H1 (cell line): ENCODE data around the gene AURKAIP1. TPM values are rescaled to one million over a fixed set of nuclear protein-coding genes. Genes with fewer than 3 reads are reported as not detected.

Experiments
- CTCF ChIA-PET: fragments of 300-600 bp; sonication (Branson Sonifier 250); formaldehyde crosslinking; loops from one replicate; lab custom pipeline; 2021; ENCODE audit not compliant: partially characterized antibody; lab: Charles Lee
- POLR2A ChIA-PET: fragments of 300-600 bp; sonication (Branson Sonifier 250); formaldehyde crosslinking; loops from one replicate; lab custom pipeline; 2021; ENCODE audit warnings: inconsistent platforms; ENCODE audit not compliant: partially characterized antibody; lab: Charles Lee
- DNase-seq, 2 experiments: peaks; one replicate each; pipeline versions ENCODE4 v3.0.0 to v3.0.0-alpha.2; 2010 to 2022; ENCODE audit warnings: low spot score in 2 of 2, low read depth in 1 of 2, mixed read lengths in 1 of 2
- FAIRE-seq: peaks from 2 replicates; lab custom pipeline; 2011; peaks lifted over from hg19 to GRCh38; lab: Jason Lieb, UNC
- H2AFZ ChIP-seq: 2 replicates; pipeline ENCODE4 v1.8.1; 2012; ENCODE audit warnings: low read length, inconsistent platforms
- H2AK5ac ChIP-seq: 2 replicates; pipeline ENCODE4 v1.6.1; 2013; ENCODE audit warnings: low read depth, low read length
- H2BK120ac ChIP-seq: replicated peaks from 2 replicates; pipeline ENCODE3; 2013; ENCODE audit warnings: low read depth, low read length, inconsistent platforms
- H2BK12ac ChIP-seq: 2 replicates; pipeline ENCODE4 v1.6.1; 2013; ENCODE audit warnings: low read depth, low read length
- H2BK15ac ChIP-seq: 2 replicates; pipeline ENCODE4 v1.6.1; 2013; ENCODE audit warnings: low read length
- H2BK20ac ChIP-seq: 2 replicates; pipeline ENCODE4 v1.6.1; 2013; ENCODE audit warnings: low read length
- H2BK5ac ChIP-seq: 2 replicates; pipeline ENCODE4 v1.6.1; 2013; ENCODE audit warnings: low read depth, low read length
- H3K14ac ChIP-seq: 2 replicates; pipeline ENCODE4 v1.6.1; 2013; ENCODE audit warnings: inconsistent platforms; ENCODE audit not compliant: insufficient read length
- H3K18ac ChIP-seq: 2 replicates; pipeline ENCODE4 v1.6.1; 2013; ENCODE audit warnings: low read length; ENCODE audit errors: extremely low read depth
- H3K23ac ChIP-seq: 2 replicates; pipeline ENCODE4 v1.6.1; 2013; ENCODE audit warnings: inconsistent platforms; ENCODE audit not compliant: insufficient read length
- H3K23me2 ChIP-seq: 2 replicates; pipeline ENCODE4 v1.6.1; 2013; ENCODE audit warnings: low read depth, low read length
- H3K27ac ChIP-seq: 2 replicates; pipeline ENCODE4 v1.6.1; 2011; ENCODE audit warnings: low read depth, low read length, inconsistent platforms
- H3K27me3 ChIP-seq, 4 experiments: replicated peaks in 1 of 4; 1 replicate in 1 of 4; 2 replicates in 3 of 4; pipeline versions ENCODE4 v1.6.1 to v1.8.1; 2011 to 2013; ENCODE audit warnings: low read length in 3 of 4, mild to moderate bottlenecking in 3 of 4, inconsistent platforms in 2 of 4, mixed read lengths in 2 of 4, moderate library complexity in 1 of 4; ENCODE audit not compliant: control insufficient read depth in 3 of 4, insufficient read depth in 3 of 4; ENCODE audit errors: extremely low read depth in 1 of 4
- H3K36me3 ChIP-seq, 4 experiments: 2 replicates each; pipeline versions ENCODE4 v1.6.1 to v1.8.1; 2011 to 2013; ENCODE audit warnings: mild to moderate bottlenecking in 4 of 4, low read length in 3 of 4, moderate library complexity in 2 of 4, control low read depth in 1 of 4, inconsistent platforms in 1 of 4; ENCODE audit not compliant: insufficient read depth in 4 of 4, control insufficient read depth in 2 of 4
- H3K4ac ChIP-seq: replicated peaks from 2 replicates; pipeline ENCODE3; 2013; ENCODE audit warnings: low read length, low read depth, mixed read lengths, inconsistent platforms; ENCODE audit not compliant: insufficient read length
- H3K4me1 ChIP-seq, 4 experiments: replicated peaks in 1 of 4; 1 replicate in 1 of 4; 2 replicates in 3 of 4; pipeline versions ENCODE4 v1.6.1 to v1.8.1; 2011 to 2013; ENCODE audit warnings: low read length in 3 of 4, inconsistent platforms in 2 of 4, mixed read lengths in 1 of 4; ENCODE audit not compliant: insufficient read depth in 4 of 4, control insufficient read depth in 3 of 4
- H3K4me2 ChIP-seq, 2 experiments: 2 replicates each; pipeline versions ENCODE4 v1.6.1 to v1.8.1; 2011 to 2013; ENCODE audit warnings: low read depth in 2 of 2, low read length in 2 of 2, control low read depth in 1 of 2, inconsistent platforms in 1 of 2, mild to moderate bottlenecking in 1 of 2; ENCODE audit not compliant: insufficient read depth in 1 of 2
- H3K4me3 ChIP-seq, 4 experiments: fragments of 200-600, 300-600 bp in 1 of 4; sonication (generic), shearing (Covaris generic), sonication (Bioruptor Twin) in 1 of 4; 2 replicates each; pipeline versions ENCODE4 v1.5.1 to v1.8.1; 2011 to 2016; ENCODE audit warnings: low read length in 4 of 4, low read depth in 3 of 4, control low read depth in 2 of 4, inconsistent platforms in 2 of 4, mild to moderate bottlenecking in 2 of 4, mixed read lengths in 1 of 4, moderate library complexity in 1 of 4; ENCODE audit not compliant: insufficient read depth in 2 of 4; ENCODE audit errors: extremely low read depth in 1 of 4
- H3K56ac ChIP-seq: replicated peaks from 2 replicates; pipeline ENCODE3; 2013; ENCODE audit warnings: low read depth, mild to moderate bottlenecking, mixed read lengths, low read length, inconsistent platforms; ENCODE audit not compliant: insufficient read length
- H3K79me1 ChIP-seq: 2 replicates; pipeline ENCODE4 v1.6.1; 2013; ENCODE audit warnings: low read depth, low read length, control low read depth
- H3K79me2 ChIP-seq, 2 experiments: 2 replicates each; pipeline versions ENCODE4 v1.6.1 to v1.8.1; 2012 to 2013; ENCODE audit warnings: low read length in 2 of 2, mild to moderate bottlenecking in 2 of 2, inconsistent platforms in 1 of 2; ENCODE audit not compliant: insufficient read depth in 2 of 2, control insufficient read depth in 1 of 2
- H3K9ac ChIP-seq, 4 experiments: replicated peaks in 1 of 4; 1 replicate in 1 of 4; 2 replicates in 3 of 4; pipeline versions ENCODE4 v1.6.1 to v1.8.1; 2011 to 2013; ENCODE audit warnings: low read depth in 3 of 4, low read length in 3 of 4, control low read depth in 2 of 4, mild to moderate bottlenecking in 2 of 4, moderate library complexity in 2 of 4, inconsistent platforms in 1 of 4; ENCODE audit errors: extremely low read depth in 1 of 4
- H3K9me3 ChIP-seq, 2 experiments: 2 replicates each; pipeline versions ENCODE4 v1.6.1 to v1.8.1; 2012 to 2013; ENCODE audit warnings: mild to moderate bottlenecking in 2 of 2, moderate library complexity in 2 of 2, control low read depth in 1 of 2, inconsistent platforms in 1 of 2, low read depth in 1 of 2, low read length in 1 of 2, mixed read lengths in 1 of 2; ENCODE audit not compliant: insufficient read depth in 2 of 2
- H4K20me1 ChIP-seq, 2 experiments: replicated peaks in 1 of 2; 2 replicates each; pipeline versions ENCODE3 to v1.8.1; 2011 to 2013; ENCODE audit warnings: inconsistent platforms in 2 of 2, low read length in 2 of 2, mild to moderate bottlenecking in 1 of 2; ENCODE audit not compliant: insufficient read depth in 2 of 2, control insufficient read depth in 1 of 2
- H4K5ac ChIP-seq: 2 replicates; pipeline ENCODE4 v1.6.1; 2013; ENCODE audit warnings: low read length, low read depth, mixed read lengths, inconsistent platforms; ENCODE audit not compliant: insufficient read length
- H4K8ac ChIP-seq: 2 replicates; pipeline ENCODE4 v1.8.0; 2013; ENCODE audit warnings: mild to moderate bottlenecking, moderate library complexity, low read length, inconsistent platforms; ENCODE audit not compliant: insufficient read depth; ENCODE audit errors: extremely low read depth
- H4K91ac ChIP-seq: replicated peaks from 2 replicates; pipeline ENCODE3; 2013; ENCODE audit warnings: low read length, mixed read lengths, inconsistent platforms; ENCODE audit not compliant: insufficient read length
- ATF3 ChIP-seq: IDR thresholded peaks from 2 replicates; pipeline ENCODE4 v1.6.1; 2011; ENCODE audit warnings: low read depth, mild to moderate bottlenecking, low read length; ENCODE audit not compliant: insufficient read depth
- BCL11A ChIP-seq, 2 experiments: IDR thresholded peaks; one replicate each; pipeline ENCODE4 v1.6.1; 2011; ENCODE audit warnings: low read depth in 2 of 2, low read length in 2 of 2, mild to moderate bottlenecking in 2 of 2
- CEBPB ChIP-seq: IDR thresholded peaks from 2 replicates; pipeline ENCODE4 v1.6.1; 2012; ENCODE audit warnings: low read depth, low read length
- E2F6 ChIP-seq: IDR thresholded peaks from 2 replicates; pipeline ENCODE4 v1.6.1; 2012; ENCODE audit warnings: inconsistent platforms
- JUN ChIP-seq: IDR thresholded peaks from 2 replicates; pipeline ENCODE4 v1.6.1; 2011; ENCODE audit warnings: low read depth, mild to moderate bottlenecking, improper control_type of control experiment, low read length
- POLR2A ChIP-seq, 2 experiments: IDR thresholded peaks; 1 replicate in 1 of 2; 2 replicates in 1 of 2; pipeline ENCODE4 v1.6.1; 2011; ENCODE audit warnings: low read depth in 2 of 2, low read length in 2 of 2, mild to moderate bottlenecking in 2 of 2; ENCODE audit errors: control extremely low read depth in 1 of 2
- RAD21 ChIP-seq, 2 experiments: IDR thresholded peaks in 1 of 2; conservative IDR thresholded peaks in 1 of 2; 2 replicates each; pipeline ENCODE4 v1.6.1; 2011; ENCODE audit warnings: low read depth in 2 of 2, low read length in 2 of 2, improper control_type of control experiment in 1 of 2, inconsistent platforms in 1 of 2, mild to moderate bottlenecking in 1 of 2, moderate library complexity in 1 of 2
- SIN3A ChIP-seq, 2 experiments: IDR thresholded peaks in 1 of 2; conservative IDR thresholded peaks in 1 of 2; 2 replicates each; pipeline ENCODE4 v1.6.1; 2011 to 2012; ENCODE audit warnings: low read length in 2 of 2, improper control_type of control experiment in 1 of 2, low read depth in 1 of 2, mild to moderate bottlenecking in 1 of 2
- TAF7 ChIP-seq: optimal IDR thresholded peaks from 2 replicates; pipeline ENCODE3; 2011; ENCODE audit warnings: low read depth, mild to moderate bottlenecking, inconsistent platforms, low read length, moderate library complexity, borderline replicate concordance
- ZNF274 ChIP-seq: IDR thresholded peaks from 2 replicates; pipeline ENCODE4 v1.7.0; 2012; ENCODE audit warnings: low read length, borderline replicate concordance; ENCODE audit errors: extremely low read depth
- WGBS, 2 experiments: shearing (Covaris generic) in 1 of 2; methylation state at CpG; one replicate each; pipeline versions ENCODE4 v1.1.6 to v1.1.7; 2013 to 2015; ENCODE audit warnings: low lambda C conversion rate in 2 of 2, mixed read lengths in 2 of 2, inconsistent platforms in 1 of 2, low coverage in 1 of 2, missing lambda C conversion rate in 1 of 2; ENCODE audit not compliant: insufficient replicate concordance in 2 of 2, insufficient coverage in 1 of 2, insufficient read length in 1 of 2; ENCODE audit errors: extremely low coverage in 1 of 2, missing lambda C conversion rate in 1 of 2; 5-methylcytosine and 5-hydroxymethylcytosine counted together
- polyA plus RNA-seq, 7 experiments: library from polyadenylated mRNA; depleted of rRNA in 3 of 7; stranded (reverse) in 5 of 7; unstranded in 2 of 7; fragments of >200 nt in 5 of 7; fragments of 200-250 nt in 2 of 7; gene quantifications; 1 replicate in 5 of 7; 2 replicates in 1 of 7; 4 replicates in 1 of 7; pipeline versions ENCODE4 v1.2.1 to v1.2.3, GENCODE V29; 2011 to 2013; ENCODE audit warnings: missing spikeins in 2 of 7, mixed read lengths in 2 of 7
- total RNA-seq: library from RNA; stranded (reverse); fragmentation: NEBNext Ultra II Directional; extraction: Animal tissue kit (Norgen Biotek cat#: 25700); gene quantifications from 2 replicates; pipeline ENCODE4 v1.2.1, GENCODE V29; 2021

AURKAIP1 gene
- total and polyA plus RNA-seq, 2 of the 8 experiments (the other 6 are each of a cell fraction or from before 2014, with no cell fraction given): 87.8 to 194 TPM

GRCh38 chr1:1332031-1332755 is 42.8 kb downstream of the AURKAIP1 start:
- no peak overlapping the region for H2BK5ac ChIP-seq
- POLR2A ChIA-PET: interaction anchor here (0.5 to 9.0 kb wide), 13 partner anchors 9 to 70 kb away, joined by 3 to 134 read pairs (median 3); partner anchors contain the start of gene AURKAIP1
- no peak overlapping the region for H3K4me2 ChIP-seq
- no peak overlapping the region for H3K27ac ChIP-seq
- no peak overlapping the region for H3K14ac ChIP-seq
- peaks cover 5 to 29% of the 10 kb centered on the region in 2 experiments for H4K20me1 ChIP-seq
- CTCF ChIA-PET: interaction anchor here (2.2 kb wide), 1 partner anchor 41 kb away, joined by 5 read pairs; no protein-coding TSS in a partner anchor
- no peak overlapping the region for H3K56ac ChIP-seq
- H3K9ac ChIP-seq: no peak overlapping the region
- H4K5ac ChIP-seq: no peak overlapping the region
- H3K23me2 ChIP-seq: peaks cover 2% of the 10 kb centered on the region; the same call in 1 of the 2 replicates
- H2BK12ac ChIP-seq: no peak overlapping the region
- H2AFZ ChIP-seq: no peak overlapping the region
- no peak overlapping the region for H3K4me3 ChIP-seq
- no peak overlapping the region for H3K23ac ChIP-seq
- no peak overlapping the region for H2BK120ac ChIP-seq
- H4K91ac ChIP-seq: no peak overlapping the region
- H4K8ac ChIP-seq: no peak overlapping the region
- peaks cover 0 to 6% of the 10 kb centered on the region in 2 experiments; a peak in 2 of 4 replicates for H3K9me3 ChIP-seq
- no peaks in the 10 kb centered on the region for H3K79me2 ChIP-seq
- no peaks in the 10 kb centered on the region; a peak in 1 of 7 replicates for H3K27me3 ChIP-seq
- H3K18ac ChIP-seq: no peak overlapping the region
- no peak overlapping the region for H2BK15ac ChIP-seq
- no peak overlapping the region for H2AK5ac ChIP-seq
- FAIRE-seq (no peak), DNase-seq (no peak)
- no peak overlapping the region for H3K4ac ChIP-seq
- no peak for TF ChIP-seq JUN
- no peak for TF ChIP-seq E2F6
- no peak for TF ChIP-seq CEBPB
- TF ChIP-seq ZNF274: no peak
- TF ChIP-seq ATF3: no peak
- TF ChIP-seq TAF7: no peak
- TF ChIP-seq SIN3A (conservative IDR thresholded peaks at IDR 0.05 in 1 of 2, IDR thresholded peaks at IDR 0.05 in 1 of 2; ENCODE audit: low read depth in 1 of 2, low read length in 2 of 2): no peak
- TF ChIP-seq BCL11A (IDR thresholded peaks at IDR 0.05; ENCODE audit: low read depth in 2 of 2, low read length in 2 of 2): no peak
- TF ChIP-seq RAD21 (IDR thresholded peaks at IDR 0.05 in 1 of 2, conservative IDR thresholded peaks at IDR 0.05 in 1 of 2; ENCODE audit: low read depth in 2 of 2, low read length in 2 of 2): no peak
- no peak for TF ChIP-seq POLR2A (IDR thresholded peaks at IDR 0.05; ENCODE audit: control extremely low read depth in 1 of 2, low read depth in 2 of 2, low read length in 2 of 2)
- H3K36me3 ChIP-seq: peaks cover 0 to 12% (median 0%) of the 10 kb centered on the region in 4 experiments; a peak in 2 of 8 replicates
- H3K79me1 ChIP-seq: peaks cover 6% of the 10 kb centered on the region; the same call in 1 of the 2 replicates
- 92% methylated on average over 54 of the region's 57 CpGs; no CpG with 5 or more reads in 1 of the 2 experiments for WGBS, 2 experiments
- no peaks in the 10 kb centered on the region; a peak in 2 of 7 replicates for H3K4me1 ChIP-seq
- H2BK20ac ChIP-seq: no peak overlapping the region
